GM18508 (cell line): ENCODE data around the gene MRAP.

Experiments used
- ATAC-seq: cut with Tn5 transposase; IDR thresholded peaks from one replicate; pipeline ENCODE4 v1.9.1; 2021; ENCODE audit warnings: moderate number of reproducible peaks; ENCODE audit not compliant: insufficient read depth, unreplicated experiment

Gene MRAP

GRCh38 chr21:32320059-32320458 lies 21.4 kb downstream of the MRAP start:
- ATAC-seq: no peak

GRCh38 chr21:32320726-32321125 lies 22.1 kb downstream of the MRAP start:
- no peak for ATAC-seq

- ATAC-seq: no peak
These were observed 22.8 kb downstream of the MRAP start for GRCh38 chr21:32321480-32321879.

- ATAC-seq: no peak
These were observed 23.4 kb downstream of the MRAP start for GRCh38 chr21:32322103-32322502.

GRCh38 chr21:32322676-32323075 lies 24.0 kb downstream of the MRAP start:
- no peak for ATAC-seq

GRCh38 chr21:32325706-32326105 lies 27.1 kb downstream of the MRAP start:
- ATAC-seq: no peak

- ATAC-seq: no peak
These were observed 29.9 kb downstream of the MRAP start for GRCh38 chr21:32328595-32328994.

- ATAC-seq: no peak
These were observed 30.7 kb downstream of the MRAP start for GRCh38 chr21:32329331-32329730.

GRCh38 chr21:32329776-32330175 lies 31.1 kb downstream of the MRAP start:
- ATAC-seq: no peak

GRCh38 chr21:32330784-32331311 lies 32.2 kb downstream of the MRAP start:
- ATAC-seq: no peak

GRCh38 chr21:32331444-32332305 lies 33.0 kb downstream of the MRAP start:
- no peak for ATAC-seq

- no peak for ATAC-seq
These were observed 33.9 kb downstream of the MRAP start for GRCh38 chr21:32332463-32332951.

GRCh38 chr21:32333953-32334673 lies 35.5 kb downstream of the MRAP start:
- ATAC-seq: no peak

GRCh38 chr21:32334980-32335531 lies 36.4 kb downstream of the MRAP start:
- no peak for ATAC-seq

GRCh38 chr21:32335601-32336575 lies 37.2 kb downstream of the MRAP start:
- no peak for ATAC-seq

GRCh38 chr21:32336711-32337110 lies 38.1 kb downstream of the MRAP start:
- no peak for ATAC-seq

- ATAC-seq: no peak
These were observed 38.6 kb downstream of the MRAP start for GRCh38 chr21:32337206-32337605.

- ATAC-seq: no peak
These were observed 39.7 kb downstream of the MRAP start for GRCh38 chr21:32338209-32338921.
